Uterus (tissue), 4 donors: Measurements from ENCODE around the gene STAB1. TPM values are rescaled to one million over a fixed set of nuclear protein-coding genes. Genes with fewer than 3 reads are reported as not detected.
A peak's percentile ranks its signal among the peaks of the same experiment; 100 is the strongest.
"Not testable (repeated sequence)": the region's sequence is repeated elsewhere in the genome, so short reads cannot be mapped to it uniquely, and the experiment has no call there.

Experiments used
- DNase-seq, 2 donors: peaks; one replicate each; pipeline ENCODE4 v3.0.0-alpha.2; 2019 to 2020
- H3K27ac ChIP-seq, 2 donors: fragments of 200-600 bp; sonication (generic); 1 replicate in 1 of 2; 2 replicates in 1 of 2; pipeline ENCODE4 v1.5.1; 2016 to 2018
- H3K27me3 ChIP-seq, 2 donors: fragments of 200-600 bp; sonication (generic); one replicate each; pipeline ENCODE4 v1.5.1; 2018 to 2019; ENCODE audit warnings: control low read depth in 1 of 2
- H3K36me3 ChIP-seq, 2 donors: fragments of 200-600 bp; sonication (generic); one replicate each; pipeline ENCODE4 v1.5.1; 2019; ENCODE audit warnings: control low read depth in 1 of 2
- H3K4me1 ChIP-seq, 2 donors: fragments of 200-600 bp; sonication (generic); one replicate each; pipeline ENCODE4 v1.5.1; 2018 to 2019; ENCODE audit warnings: control low read depth in 1 of 2
- H3K4me3 ChIP-seq, 2 donors: fragments of 200-600 bp; sonication (generic); 1 replicate in 1 of 2; 2 replicates in 1 of 2; pipeline ENCODE4 v1.5.1; 2018 to 2019; ENCODE audit warnings: mild to moderate bottlenecking in 1 of 2
- H3K9me3 ChIP-seq, 2 donors: fragments of 200-600 bp; sonication (generic); one replicate each; pipeline ENCODE4 v1.5.1; 2019; ENCODE audit warnings: control low read depth in 1 of 2
- POLR2A ChIP-seq, 2 donors: fragments of 450-650 bp; IDR thresholded peaks; one replicate each; pipeline ENCODE4 v1.6.1; 2016; ENCODE audit warnings: antibody characterized with exemption in 2 of 2, mild to moderate bottlenecking in 1 of 2, moderate library complexity in 1 of 2
- intact Hi-C: fragments of 100-400 bp; cut with DNase I; formaldehyde crosslinking; loops from one replicate; pipeline ENCODE4 v1.15.1; 2023; ENCODE audit warnings: low total_unique reads
- total RNA-seq, 4 donors: library from RNA; depleted of rRNA in 3 of 4; stranded (reverse); fragments of >200 nt in 3 of 4; gene quantifications; one replicate each; pipeline versions ENCODE4 v1.1.0 to v1.2.4, GENCODE V29; 2014 to 2023
- TF ChIP-seq, protein P1 (sequence below), 4 experiments: fragments of 200-600 bp in 2 of 4; fragments of 450-650 bp in 2 of 4; sonication (generic) in 2 of 4; IDR thresholded peaks; one replicate each; pipeline ENCODE4 v1.5.1; 2016 to 2019; ENCODE audit warnings: antibody characterized with exemption in 4 of 4, mild to moderate bottlenecking in 2 of 4, moderate library complexity in 1 of 4
- donor health status: DM: yes; HTN: yes; CAD: no.

Gene STAB1
- total RNA-seq, 4 donors from 2014 or later: 55.3 to 216 (median 78.2) TPM

DNA sequence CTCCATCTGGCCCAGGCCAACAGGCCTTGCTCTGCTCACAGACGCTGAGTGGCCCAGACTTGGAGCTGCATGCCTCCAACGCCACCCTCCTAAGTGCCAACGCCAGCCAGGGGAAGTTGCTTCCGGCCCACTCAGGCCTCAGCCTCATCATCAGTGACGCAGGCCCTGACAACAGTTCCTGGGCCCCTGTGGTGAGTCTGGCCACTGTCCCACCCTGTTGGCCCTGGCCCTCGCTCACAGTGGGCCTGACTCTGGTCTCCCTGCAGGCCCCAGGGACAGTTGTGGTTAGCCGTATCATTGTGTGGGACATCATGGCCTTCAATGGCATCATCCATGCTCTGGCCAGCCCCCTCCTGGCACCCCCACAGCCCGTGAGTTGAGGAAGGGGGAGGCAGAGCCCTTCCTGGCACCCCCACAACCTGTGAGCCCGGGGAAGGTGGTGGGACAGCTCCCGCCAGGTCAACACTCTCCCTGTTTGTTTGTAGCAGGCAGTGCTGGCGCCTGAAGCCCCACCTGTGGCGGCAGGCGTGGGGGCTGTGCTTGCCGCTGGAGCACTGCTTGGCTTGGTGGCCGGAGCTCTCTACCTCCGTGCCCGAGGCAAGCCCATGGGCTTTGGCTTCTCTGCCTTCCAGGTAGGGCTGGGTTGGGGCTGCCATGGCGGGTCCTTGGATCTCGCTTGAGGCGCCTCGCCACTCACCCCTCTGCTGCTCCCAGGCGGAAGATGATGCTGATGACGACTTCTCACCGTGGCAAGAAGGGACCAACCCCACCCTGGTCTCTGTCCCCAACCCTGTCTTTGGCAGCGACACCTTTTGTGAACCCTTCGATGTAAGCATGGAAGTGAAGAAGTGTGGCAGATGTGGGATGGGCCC, 28.5 kb downstream of the STAB1 start:
- intact Hi-C loops: no loop called here
- no peaks in the 10 kb centered on the region for H3K27me3 ChIP-seq
- H3K36me3 ChIP-seq: no peaks in the 10 kb centered on the region
- peak in 1 of 2 donors; percentile 14 for DNase-seq
- H3K9me3 ChIP-seq: no peaks in the 10 kb centered on the region
- H3K27ac ChIP-seq: no peak overlapping the region
- no peak for TF ChIP-seq POLR2A (IDR thresholded peaks at IDR 0.05)
- TF ChIP-seq, protein P1, sequence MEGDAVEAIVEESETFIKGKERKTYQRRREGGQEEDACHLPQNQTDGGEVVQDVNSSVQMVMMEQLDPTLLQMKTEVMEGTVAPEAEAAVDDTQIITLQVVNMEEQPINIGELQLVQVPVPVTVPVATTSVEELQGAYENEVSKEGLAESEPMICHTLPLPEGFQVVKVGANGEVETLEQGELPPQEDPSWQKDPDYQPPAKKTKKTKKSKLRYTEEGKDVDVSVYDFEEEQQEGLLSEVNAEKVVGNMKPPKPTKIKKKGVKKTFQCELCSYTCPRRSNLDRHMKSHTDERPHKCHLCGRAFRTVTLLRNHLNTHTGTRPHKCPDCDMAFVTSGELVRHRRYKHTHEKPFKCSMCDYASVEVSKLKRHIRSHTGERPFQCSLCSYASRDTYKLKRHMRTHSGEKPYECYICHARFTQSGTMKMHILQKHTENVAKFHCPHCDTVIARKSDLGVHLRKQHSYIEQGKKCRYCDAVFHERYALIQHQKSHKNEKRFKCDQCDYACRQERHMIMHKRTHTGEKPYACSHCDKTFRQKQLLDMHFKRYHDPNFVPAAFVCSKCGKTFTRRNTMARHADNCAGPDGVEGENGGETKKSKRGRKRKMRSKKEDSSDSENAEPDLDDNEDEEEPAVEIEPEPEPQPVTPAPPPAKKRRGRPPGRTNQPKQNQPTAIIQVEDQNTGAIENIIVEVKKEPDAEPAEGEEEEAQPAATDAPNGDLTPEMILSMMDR (IDR thresholded peaks at IDR 0.05): no peak
- H3K4me1 ChIP-seq: no peaks in the 10 kb centered on the region
- H3K4me3 ChIP-seq: no peak overlapping the region

DNA sequence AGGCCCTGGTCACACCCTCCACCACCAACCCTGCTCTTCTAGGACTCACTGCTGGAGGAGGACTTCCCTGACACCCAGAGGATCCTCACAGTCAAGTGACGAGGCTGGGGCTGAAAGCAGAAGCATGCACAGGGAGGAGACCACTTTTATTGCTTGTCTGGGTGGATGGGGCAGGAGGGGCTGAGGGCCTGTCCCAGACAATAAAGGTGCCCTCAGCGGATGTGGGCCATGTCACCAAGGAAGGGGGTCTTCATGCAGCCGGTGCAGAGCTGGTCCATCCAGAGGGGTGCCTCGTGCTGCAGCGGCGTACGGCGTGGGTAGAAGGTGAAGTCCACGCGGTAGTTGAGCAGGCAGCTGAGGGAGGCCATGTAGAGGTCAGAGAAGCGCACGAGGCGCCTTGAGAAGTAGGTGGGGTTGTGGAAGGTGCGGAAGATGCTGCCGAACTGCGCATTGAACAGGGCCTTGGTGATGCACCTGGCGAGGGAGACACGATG, 29.2 kb downstream of the STAB1 start:
- Histone ChIP-seq H3K4me1 (no peaks in the 10 kb centered on the region), H3K27me3 (no peaks in the 10 kb centered on the region), H3K4me3 (no peak overlapping the region), H3K36me3 (no peaks in the 10 kb centered on the region), H3K9me3 (no peaks in the 10 kb centered on the region), H3K27ac (peak overlapping the region; percentile 41 to 55)
- no peak for TF ChIP-seq POLR2A (IDR thresholded peaks at IDR 0.05)
- TF ChIP-seq, protein P1 (IDR thresholded peaks at IDR 0.05): no peak
- intact Hi-C loops: no loop called here
- peak in 1 of 2 donors; percentile 15 for DNase-seq

DNA sequence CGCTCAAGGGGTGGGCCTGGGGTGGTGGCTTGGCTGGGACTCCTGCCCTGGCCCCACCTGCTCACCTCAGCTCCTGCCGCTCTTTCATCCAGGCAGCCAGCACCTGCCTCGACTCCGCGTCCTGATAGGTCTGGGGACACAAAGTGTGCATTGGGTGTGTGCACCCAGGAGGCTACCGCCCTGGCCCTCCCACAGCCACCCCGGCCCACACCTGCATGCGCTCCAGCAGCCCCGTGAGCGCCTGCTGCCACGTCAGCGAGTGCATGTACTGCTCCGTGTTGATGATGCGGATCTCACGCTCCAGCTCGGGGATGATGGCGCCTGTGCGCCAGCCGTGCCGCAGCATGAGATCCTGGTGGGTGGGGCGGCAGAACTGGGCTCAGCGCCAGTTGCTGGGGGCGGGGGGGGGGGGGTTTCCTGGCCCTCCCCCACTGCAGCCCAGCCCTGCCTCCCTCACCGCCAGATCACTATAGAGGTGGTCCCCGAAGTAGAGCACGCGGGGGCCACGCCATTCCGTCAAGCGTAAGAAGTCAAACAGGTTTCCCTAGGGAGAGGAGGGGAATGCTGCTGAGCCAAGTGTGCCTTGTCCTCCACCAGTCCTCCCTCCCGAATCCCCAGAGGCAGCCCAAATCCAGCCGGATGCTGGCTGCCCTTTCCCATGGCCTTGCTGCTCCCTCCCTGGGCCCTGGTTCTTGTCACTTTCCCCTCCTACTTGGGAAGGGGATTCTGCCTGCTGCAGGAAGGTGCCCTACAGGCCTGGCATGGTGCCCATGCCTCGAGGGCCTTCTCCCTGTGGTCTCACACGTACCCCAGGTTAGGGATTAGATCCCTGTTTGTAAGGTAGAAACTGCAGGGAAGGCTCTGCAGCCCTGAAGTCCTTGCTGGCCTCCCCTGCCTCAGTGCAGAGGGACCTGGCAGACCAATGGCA, 29.9 kb downstream of the STAB1 start:
- intact Hi-C loops: no loop called here
- Histone ChIP-seq H3K27me3 (no peaks in the 10 kb centered on the region), H3K27ac (peak overlapping the region; percentile 63 to 73), H3K36me3 (no peaks in the 10 kb centered on the region), H3K4me1 (no peaks in the 10 kb centered on the region), H3K9me3 (no peaks in the 10 kb centered on the region), H3K4me3 (no peak overlapping the region)
- TF ChIP-seq, protein P1 (IDR thresholded peaks at IDR 0.05): no peak
- no peak for TF ChIP-seq POLR2A (IDR thresholded peaks at IDR 0.05)
- DNase-seq: peak; percentile 41 to 44

DNA sequence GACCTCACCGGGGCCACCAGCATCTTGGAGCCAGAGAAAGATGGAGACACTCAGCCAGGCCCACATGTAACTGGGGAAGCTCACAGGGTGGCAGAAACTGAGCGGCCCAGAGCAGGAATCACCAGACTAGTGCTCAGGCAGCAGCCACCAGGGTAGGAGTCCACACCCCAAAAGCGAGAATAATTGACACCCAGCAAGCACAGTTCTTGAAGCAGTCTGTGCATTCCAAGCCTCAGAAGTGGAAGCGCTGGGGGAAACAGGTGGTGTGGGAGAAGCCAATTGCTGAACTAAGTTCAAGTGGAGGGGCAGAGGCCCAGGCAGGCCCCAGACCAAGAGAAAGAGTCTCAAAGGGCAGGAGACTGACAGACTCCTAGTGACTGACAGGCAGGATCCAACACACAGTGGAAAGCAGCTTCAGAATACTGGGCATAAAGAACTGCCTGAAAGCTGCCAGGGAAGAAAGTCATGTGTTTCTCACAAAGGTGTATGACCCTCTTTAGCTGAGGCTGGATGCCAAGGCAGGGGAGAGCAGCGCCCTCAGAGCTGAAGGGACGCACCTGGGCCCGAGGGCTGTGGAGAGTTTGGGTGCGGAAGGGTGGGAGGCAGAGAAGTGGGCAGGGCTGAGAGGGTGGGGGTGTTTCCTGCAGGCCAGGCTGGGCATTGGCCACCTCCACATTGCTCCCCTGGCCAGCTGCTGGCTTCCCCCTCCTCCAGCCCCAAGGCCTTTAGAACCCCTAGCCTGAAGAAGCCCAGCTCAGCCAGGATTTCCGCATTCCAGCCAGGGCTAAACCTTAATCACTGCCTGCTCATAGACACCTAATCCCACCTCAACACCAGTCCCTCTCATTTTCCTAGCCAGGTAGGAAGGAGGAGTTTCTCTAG, 30.8 kb downstream of the STAB1 start:
- no peaks in the 10 kb centered on the region for H3K9me3 ChIP-seq
- no peaks in the 10 kb centered on the region for H3K36me3 ChIP-seq
- DNase-seq: peak in 1 of 2 donors; percentile 13
- no peak overlapping the region for H3K4me3 ChIP-seq
- no peaks in the 10 kb centered on the region for H3K27me3 ChIP-seq
- intact Hi-C loops: no loop called here
- peak overlapping the region; percentile 63 to 73 for H3K27ac ChIP-seq
- TF ChIP-seq, protein P1 (IDR thresholded peaks at IDR 0.05): no peak
- TF ChIP-seq POLR2A (IDR thresholded peaks at IDR 0.05): no peak
- H3K4me1 ChIP-seq: no peaks in the 10 kb centered on the region

DNA sequence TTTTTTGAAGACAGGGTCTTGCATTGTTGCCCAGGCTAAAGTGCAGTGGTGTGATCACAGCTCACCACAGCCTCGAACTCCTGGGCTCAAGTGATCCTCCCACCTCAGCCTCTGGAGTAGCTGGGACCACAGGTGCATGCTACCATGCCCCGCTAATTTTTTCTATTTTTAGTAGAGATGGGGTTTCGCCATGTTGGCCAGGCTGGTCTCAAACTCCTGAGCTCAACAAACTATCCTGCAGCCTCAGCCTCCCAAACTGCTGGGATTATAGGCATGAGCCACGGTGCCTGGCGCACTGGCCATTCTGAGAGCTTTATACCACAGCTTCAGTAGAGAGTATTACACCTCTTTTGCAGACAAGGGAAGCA, 31.5 kb downstream of the STAB1 start:
- H3K9me3 ChIP-seq, H3K4me1 ChIP-seq, intact Hi-C loops, H3K36me3 ChIP-seq, H3K4me3 ChIP-seq, H3K27me3 ChIP-seq: not testable (repeated sequence)
- H3K27ac ChIP-seq: peak overlapping the region in 1 of 2 donors; percentile 73
- DNase-seq: peak in 1 of 2 donors; percentile 1
